ENCODE results near the gene CFAP119.

CFAP119 gene

DNA sequence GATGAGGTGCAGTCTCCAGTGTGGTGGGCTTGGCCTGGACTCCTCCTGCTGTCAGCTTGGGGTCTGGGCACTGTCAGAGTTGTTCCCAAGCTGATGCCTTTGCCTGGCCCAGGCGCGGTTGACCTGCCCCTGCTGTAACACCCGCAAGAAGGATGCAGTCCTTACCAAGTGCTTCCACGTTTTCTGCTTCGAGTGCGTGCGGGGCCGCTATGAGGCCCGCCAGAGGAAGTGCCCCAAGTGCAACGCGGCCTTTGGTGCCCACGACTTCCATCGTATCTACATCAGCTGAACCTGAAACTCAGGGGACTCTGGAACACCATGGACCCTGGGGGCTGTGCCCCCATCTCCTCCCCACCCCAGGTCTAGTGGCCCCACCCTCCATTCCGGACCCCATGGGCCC, 12.0 kb upstream of the CFAP119 start:
- no peak for DNase-seq (ENCODE audit: low read depth)
- TF ChIP-seq, protein P1, sequence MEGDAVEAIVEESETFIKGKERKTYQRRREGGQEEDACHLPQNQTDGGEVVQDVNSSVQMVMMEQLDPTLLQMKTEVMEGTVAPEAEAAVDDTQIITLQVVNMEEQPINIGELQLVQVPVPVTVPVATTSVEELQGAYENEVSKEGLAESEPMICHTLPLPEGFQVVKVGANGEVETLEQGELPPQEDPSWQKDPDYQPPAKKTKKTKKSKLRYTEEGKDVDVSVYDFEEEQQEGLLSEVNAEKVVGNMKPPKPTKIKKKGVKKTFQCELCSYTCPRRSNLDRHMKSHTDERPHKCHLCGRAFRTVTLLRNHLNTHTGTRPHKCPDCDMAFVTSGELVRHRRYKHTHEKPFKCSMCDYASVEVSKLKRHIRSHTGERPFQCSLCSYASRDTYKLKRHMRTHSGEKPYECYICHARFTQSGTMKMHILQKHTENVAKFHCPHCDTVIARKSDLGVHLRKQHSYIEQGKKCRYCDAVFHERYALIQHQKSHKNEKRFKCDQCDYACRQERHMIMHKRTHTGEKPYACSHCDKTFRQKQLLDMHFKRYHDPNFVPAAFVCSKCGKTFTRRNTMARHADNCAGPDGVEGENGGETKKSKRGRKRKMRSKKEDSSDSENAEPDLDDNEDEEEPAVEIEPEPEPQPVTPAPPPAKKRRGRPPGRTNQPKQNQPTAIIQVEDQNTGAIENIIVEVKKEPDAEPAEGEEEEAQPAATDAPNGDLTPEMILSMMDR (IDR thresholded peaks at IDR 0.05; ENCODE audit: control insufficient read depth, extremely low read depth, insufficient read depth) = no peak
- H3K4me3 ChIP-seq (ENCODE audit: low read depth, low read length) = no peak overlapping the region

DNA sequence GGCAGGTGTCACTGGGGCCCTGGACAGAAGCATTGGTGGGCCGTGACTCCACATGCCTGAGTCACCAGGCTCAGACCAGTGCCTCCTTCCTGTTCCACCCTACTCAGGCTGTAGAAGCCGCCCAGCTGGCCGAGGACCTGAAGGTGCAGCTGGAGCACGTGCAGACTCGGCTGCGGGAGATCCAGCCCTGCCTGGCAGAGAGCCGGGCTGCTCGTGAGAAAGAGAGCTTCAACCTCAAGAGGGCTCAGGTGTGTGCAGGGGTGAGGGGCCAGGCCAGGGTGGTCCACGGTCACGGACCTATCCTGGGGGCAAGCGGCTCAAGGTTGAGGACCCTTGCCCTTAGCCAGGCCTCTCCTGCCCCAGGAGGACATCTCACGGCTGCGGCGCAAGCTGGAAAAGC, 9.9 kb upstream of the CFAP119 start:
- TF ChIP-seq, protein P1 (IDR thresholded peaks at IDR 0.05; ENCODE audit: control insufficient read depth, extremely low read depth, insufficient read depth) = no peak
- DNase-seq (ENCODE audit: low read depth) = no peak
- no peak overlapping the region for H3K4me3 ChIP-seq (ENCODE audit: low read depth, low read length)

DNA sequence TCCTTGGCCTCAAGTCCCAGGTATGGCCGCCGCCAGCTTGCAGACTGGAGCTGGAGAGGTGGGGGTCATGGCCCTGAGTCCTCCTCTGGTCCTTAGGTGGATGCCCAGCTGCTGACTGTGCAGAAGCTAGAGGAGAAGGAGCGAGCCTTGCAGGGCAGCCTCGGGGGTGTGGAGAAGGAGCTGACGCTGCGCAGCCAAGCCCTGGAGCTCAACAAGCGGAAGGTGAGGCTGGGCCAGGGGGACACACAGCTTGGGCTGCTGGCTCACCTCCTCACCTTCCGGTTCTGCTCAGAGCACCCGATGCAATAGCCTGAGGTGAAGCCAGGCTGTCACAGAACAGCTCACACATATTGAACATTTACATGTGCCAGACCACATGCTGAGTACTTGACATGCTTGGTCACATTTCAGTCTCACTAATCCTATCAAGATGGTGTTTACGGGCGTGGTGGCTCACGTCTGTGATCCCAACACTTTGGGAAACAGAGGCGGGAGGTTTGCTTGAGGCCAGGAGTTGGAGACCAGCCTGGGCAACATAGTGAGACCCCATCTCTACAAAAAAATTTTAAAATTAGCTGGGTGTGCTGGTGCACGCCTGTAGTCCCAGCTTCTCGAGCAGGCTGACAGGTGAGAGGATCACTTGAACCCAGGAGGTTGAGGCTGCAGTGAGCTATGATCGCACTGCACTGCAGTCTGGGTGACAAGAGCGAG, 7.7 kb upstream of the CFAP119 start:
- DNase-seq (ENCODE audit: low read depth) = no peak
- H3K4me3 ChIP-seq (ENCODE audit: low read depth, low read length) = no peak overlapping the region
- TF ChIP-seq, protein P1 (IDR thresholded peaks at IDR 0.05; ENCODE audit: control insufficient read depth, extremely low read depth, insufficient read depth) = no peak

DNA sequence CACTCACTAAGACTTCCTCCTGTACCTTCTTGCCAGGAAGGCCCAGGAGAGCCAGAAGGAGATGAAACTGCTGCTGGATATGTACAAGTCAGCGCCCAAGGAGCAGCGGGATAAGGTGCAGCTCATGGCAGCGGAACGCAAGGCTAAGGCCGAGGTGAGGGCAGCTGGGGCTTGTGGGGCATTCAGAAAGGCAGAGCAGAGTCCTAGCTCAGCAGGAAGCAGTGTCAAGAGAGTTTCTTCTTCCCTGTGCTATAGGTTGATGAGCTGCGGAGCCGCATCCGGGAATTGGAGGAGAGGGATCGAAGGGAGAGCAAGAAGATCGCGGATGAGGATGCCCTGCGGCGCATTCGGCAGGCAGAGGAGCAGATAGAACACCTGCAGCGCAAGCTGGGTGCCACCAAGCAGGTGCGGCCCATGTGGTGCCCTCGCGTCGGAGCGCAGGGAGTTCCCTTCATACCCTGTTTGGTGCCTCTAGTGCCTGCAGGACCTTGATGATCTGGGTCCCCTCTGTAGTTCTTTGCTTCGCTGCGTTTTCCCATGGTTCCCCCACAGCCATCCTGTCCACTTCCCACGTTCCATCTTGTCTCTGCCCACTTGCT, 6.8 kb upstream of the CFAP119 start:
- TF ChIP-seq, protein P1 (IDR thresholded peaks at IDR 0.05; ENCODE audit: control insufficient read depth, extremely low read depth, insufficient read depth) = no peak
- no peak overlapping the region for H3K4me3 ChIP-seq (ENCODE audit: low read depth, low read length)
- no peak for DNase-seq (ENCODE audit: low read depth)

DNA sequence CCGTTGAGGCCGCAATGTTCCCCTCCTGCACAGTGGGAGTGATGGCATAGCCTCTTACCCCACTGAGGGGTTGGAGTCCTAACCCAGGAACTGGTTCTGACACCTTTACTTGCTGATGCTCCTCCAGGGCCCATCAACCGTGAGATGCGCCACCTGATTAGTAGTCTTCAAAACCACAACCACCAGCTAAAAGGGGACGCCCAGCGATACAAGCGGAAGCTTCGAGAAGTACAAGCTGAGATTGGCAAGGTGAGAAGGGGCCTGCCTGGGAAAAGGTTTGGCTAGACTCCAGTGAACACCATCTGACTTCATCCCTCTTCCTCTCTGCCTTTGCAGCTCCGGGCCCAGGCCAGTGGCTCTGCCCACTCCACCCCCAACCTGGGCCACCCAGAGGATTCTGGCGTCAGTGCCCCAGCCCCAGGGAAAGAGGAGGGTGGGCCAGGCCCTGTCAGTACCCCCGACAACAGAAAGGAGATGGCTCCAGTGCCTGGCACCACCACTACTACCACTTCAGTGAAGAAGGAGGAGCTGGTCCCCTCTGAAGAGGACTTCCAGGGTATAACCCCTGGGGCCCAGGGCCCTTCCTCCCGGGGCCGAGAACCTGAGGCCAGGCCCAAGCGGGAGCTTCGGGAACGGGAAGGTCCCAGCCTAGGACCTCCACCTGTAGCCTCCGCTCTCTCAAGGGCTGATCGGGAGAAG, 6.1 kb upstream of the CFAP119 start:
- TF ChIP-seq, protein P1 (IDR thresholded peaks at IDR 0.05; ENCODE audit: control insufficient read depth, extremely low read depth, insufficient read depth) = no peak
- DNase-seq (ENCODE audit: low read depth) = no peak
- H3K4me3 ChIP-seq (ENCODE audit: low read depth, low read length) = no peak overlapping the region

DNA sequence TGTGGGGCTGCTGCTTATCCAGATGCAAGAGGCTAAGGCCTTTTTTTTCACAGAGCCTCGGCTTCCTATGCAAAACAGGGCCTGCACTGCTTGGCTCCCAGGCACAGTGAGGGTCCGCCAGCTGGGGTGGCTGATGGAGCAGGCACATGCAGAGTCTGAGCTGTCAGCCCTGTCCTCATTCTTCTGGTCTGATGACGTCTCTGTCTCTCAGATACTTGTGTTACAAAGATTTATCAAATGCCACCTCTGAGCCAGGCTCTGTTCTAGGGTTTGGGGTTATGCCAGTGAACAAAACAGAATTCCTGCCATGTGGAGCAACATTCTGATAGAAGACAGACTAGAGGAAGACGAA, 5.0 kb upstream of the CFAP119 start:
- TF ChIP-seq, protein P1 (IDR thresholded peaks at IDR 0.05; ENCODE audit: control insufficient read depth, extremely low read depth, insufficient read depth) = no peak
- no peak overlapping the region for H3K4me3 ChIP-seq (ENCODE audit: low read depth, low read length)
- no peak for DNase-seq (ENCODE audit: low read depth)
